GM18505 (cell line): ENCODE data around the gene GPR65.
A peak's percentile ranks its signal among the peaks of the same experiment; 100 is the strongest.

Source experiments
- ATAC-seq: cut with Tn5 transposase; IDR thresholded peaks from one replicate; pipeline ENCODE4 v1.9.1; 2021; ENCODE audit not compliant: unreplicated experiment
- POLR2A ChIP-seq: IDR thresholded peaks from 4 replicates; pipeline ENCODE4 v1.6.1; 2011; ENCODE audit warnings: borderline replicate concordance; ENCODE audit not compliant: insufficient read depth, insufficient read length; ENCODE audit errors: extremely low read depth

Gene GPR65

DNA sequence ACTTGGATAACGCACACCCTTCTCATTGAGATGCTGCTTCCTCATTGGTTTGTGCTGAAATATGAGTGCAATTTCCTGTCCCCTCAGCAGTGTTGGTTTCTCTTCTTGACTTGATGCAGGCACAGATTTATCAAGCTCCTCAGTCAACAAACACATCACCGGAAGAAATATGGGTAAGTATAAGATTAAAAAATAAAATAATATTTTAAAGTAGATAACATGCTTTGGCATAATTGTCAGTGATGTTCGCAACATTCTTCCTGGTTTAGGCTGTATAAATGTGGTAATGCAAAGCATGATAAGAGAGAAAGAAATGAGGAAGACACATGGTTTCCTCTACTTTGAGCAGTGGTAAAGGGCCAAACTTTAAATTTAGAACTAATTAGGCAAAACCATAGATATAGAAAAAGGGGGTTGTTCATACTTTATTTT, at the start of gene GPR65:
TSS of gene GPR65 (plus strand) at position 86 of the 432 bp plus-strand sequence. CDS start 5,713 bp downstream, outside the sequence.
- peak; percentile 66 for TF ChIP-seq POLR2A
- peak; percentile 70 for ATAC-seq

- ATAC-seq: no peak
- TF ChIP-seq POLR2A: no peak
Observed at GRCh38 chr14:87955501-87955900, 49.4 kb upstream of the GPR65 start.

DNA sequence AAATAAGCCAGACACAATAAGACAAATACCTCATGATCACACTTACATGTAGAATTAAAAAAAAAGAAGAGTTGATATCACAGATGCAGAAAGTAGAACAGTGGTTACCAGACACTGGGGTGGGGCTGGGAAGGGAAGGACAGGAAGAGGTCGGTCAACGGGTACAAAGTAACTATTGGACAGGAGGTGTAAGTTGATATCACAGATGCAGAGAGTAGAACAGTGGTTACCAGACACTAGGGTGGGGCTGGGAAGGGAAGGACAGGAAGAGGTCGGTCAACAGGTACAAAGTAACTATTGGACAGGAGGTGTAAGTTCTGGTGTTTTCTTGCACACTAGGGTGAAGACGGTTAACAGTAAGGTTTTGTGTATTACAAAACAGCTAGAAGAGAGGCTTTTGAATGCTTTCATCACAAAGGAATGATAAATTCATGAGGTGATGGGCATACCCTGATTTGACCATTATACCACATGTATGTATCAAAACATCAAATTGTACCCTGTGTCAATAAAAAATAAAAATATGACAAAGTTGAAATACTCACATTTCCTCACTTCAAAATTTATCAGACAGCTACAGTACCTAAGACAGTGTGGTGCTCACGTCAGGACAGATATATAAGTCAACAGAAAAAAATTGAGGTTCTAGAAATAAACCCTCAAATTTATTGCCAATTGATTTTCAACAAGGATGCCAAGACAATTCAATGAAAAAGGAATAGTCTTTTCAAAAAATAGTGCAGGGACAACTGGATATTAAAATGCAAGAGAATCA, 44.7 kb upstream of the GPR65 start:
- no peak for TF ChIP-seq POLR2A
- no peak for ATAC-seq

DNA sequence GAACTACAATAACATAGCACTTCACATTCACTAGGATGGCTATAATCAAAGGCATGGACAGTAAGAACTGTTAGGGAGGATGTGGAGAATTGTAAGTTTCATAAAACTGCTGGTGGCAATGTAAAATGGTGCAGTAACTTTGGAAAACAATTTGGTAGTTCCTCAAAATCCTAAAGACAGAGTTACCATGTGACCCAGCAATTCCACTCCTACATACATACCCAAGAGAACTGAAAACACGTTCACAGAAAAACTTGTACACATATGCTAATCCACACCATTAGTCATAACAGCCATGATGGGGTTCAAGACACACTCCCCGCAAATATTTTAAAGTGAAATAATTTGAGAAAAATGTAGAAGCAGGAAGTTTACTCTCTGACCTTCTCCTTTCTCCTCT, 43.7 kb upstream of the GPR65 start:
- no peak for ATAC-seq

GRCh38 chr14:87966816-87967215, 38.1 kb upstream of the GPR65 start:
- TF ChIP-seq POLR2A: no peak

More for the DNA sequence above, 43.7 kb upstream of the GPR65 start:
- no peak for TF ChIP-seq POLR2A

DNA sequence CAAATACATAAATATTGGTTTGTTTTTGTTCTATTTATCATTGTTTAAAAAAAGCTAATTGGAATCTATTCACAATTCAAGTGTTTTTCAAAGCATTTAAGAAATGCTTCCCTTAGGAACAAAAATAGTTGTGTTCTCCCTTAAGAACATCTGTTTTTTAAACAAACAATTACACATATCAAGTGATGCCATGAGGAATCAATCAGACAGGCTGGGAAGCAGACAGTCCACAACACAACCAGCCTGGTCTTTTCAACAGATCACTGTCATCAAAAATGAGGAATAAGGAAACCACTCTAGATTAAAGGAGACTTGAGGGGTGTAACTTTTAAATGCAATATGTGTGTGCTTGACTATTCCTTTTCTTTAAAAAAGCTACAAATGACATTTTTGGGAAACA, 37.4 kb upstream of the GPR65 start:
- TF ChIP-seq POLR2A: no peak
- no peak for ATAC-seq

More at GRCh38 chr14:87966816-87967215, 38.1 kb upstream of the GPR65 start:
- no peak for ATAC-seq

DNA sequence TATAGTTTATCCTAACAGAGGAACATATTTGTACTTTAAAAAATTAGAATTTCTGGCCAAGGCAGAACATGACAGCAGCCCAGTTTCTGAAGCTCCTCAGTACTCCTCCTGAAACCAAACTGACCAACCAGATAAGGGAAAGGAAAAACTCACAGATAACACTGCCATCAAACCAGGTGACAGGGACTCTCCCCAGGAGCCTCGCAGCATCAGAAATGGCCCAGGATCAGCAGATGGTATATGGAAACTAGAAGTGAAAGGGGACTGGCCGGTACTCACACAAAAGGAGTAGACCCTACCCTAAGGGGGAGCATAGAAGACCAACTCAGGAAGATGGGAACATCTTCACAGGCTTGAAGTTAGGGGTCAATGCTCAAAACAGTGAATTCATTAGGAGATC, 33.9 kb upstream of the GPR65 start:
- TF ChIP-seq POLR2A: no peak
- peak; percentile 87 for ATAC-seq

DNA sequence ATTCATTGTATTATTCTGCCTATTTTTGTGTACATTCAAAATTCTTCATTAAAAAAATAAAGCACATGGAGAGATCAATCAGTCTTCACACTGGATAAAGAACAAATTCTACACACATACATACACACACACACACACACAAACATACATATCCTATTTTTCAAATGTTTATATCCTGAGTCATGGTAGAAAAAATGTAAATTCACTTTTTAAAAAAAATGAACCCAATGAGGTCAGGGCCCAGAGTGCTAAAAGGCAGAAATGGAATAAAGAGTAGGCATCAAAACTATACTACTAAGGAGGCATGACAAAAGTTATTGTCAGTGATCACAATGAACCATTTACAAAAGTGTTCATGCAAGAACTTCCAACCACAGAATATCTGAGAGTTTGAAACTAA, 29.3 kb upstream of the GPR65 start:
- ATAC-seq: no peak
- no peak for TF ChIP-seq POLR2A

- no peak for TF ChIP-seq POLR2A
- no peak for ATAC-seq
Observed at GRCh38 chr14:87979689-87980088, 25.2 kb upstream of the GPR65 start.

GRCh38 chr14:87989221-87989955, 15.5 kb upstream of the GPR65 start:
- ATAC-seq: no peak

GRCh38 chr14:87989956-87990299, 15.0 kb upstream of the GPR65 start:
- ATAC-seq: no peak

More at GRCh38 chr14:87989221-87989955, 15.5 kb upstream of the GPR65 start:
- no peak for TF ChIP-seq POLR2A

DNA sequence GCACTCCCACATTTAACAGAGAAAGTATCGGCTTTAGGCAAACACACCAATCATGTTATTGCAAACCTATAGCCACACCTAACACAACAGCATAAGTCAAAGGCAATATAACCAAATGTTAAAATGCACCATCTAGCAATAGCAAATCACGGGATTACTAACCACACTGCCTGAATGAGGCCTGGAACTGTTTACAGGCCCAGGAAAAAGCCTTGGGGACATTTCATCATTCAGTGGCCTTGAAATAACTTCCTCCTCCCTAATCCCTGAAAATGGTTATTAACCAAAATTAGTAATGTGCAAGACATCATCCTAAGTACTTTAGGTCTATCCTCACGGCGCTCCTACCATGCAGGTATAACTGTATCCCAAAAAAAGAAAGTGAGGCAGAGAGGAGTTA, 14.3 kb upstream of the GPR65 start:
- no peak for ATAC-seq
- TF ChIP-seq POLR2A: no peak

More at GRCh38 chr14:87989956-87990299, 15.0 kb upstream of the GPR65 start:
- TF ChIP-seq POLR2A: no peak

DNA sequence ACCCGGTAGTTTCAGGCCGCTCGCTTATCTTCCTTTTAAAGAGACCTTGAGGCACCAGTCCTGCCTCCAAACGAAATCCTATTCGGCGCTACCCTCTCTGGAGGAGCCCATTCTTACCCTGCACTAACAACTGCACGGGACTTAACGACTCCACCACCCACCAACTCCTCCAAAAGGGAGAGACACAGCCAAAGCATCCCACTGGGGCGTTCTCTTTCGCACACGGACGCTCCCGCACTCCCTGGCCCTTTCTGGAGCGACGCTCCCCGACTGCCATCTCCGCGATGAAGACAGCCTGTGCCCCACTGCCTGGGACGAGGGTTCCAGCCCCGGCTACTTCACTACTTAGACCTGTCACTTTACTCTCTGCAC, 12.6 kb upstream of the GPR65 start:
- no peak for TF ChIP-seq POLR2A
- ATAC-seq: no peak
